Activated effector memory CD4-positive, alpha-beta T cell treated with Interleukin-2 at 50 U/mL for 16 hours (primary cell): Measurements from ENCODE around the gene GYG2.
"Not testable (repeated sequence)": the region's sequence is repeated elsewhere in the genome, so short reads cannot be mapped to it uniquely, and the experiment has no call there.

Experiments
- DNase-seq: peaks from one replicate; pipeline ENCODE4 v3.0.0-alpha.2; 2020

Gene GYG2

DNA sequence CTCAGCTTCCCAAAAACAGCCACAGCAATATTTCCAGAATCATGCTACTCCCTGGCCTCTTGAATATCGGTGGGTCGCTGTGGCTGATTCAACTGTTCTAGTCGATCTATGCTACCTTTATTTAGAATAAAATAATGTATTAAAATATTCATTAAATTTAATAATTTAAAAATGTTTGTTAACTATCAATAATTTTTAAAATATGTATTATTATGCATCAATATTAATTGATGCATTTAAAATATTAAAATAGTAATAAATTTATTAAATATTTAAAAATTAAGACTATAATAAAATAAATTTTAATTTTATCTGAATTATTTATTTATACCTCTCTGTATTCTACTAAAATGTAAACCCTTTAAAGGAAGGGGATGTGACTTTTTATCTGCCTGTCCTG lies 81.4 kb downstream of the GYG2 start:
- DNase-seq: no peak

DNA sequence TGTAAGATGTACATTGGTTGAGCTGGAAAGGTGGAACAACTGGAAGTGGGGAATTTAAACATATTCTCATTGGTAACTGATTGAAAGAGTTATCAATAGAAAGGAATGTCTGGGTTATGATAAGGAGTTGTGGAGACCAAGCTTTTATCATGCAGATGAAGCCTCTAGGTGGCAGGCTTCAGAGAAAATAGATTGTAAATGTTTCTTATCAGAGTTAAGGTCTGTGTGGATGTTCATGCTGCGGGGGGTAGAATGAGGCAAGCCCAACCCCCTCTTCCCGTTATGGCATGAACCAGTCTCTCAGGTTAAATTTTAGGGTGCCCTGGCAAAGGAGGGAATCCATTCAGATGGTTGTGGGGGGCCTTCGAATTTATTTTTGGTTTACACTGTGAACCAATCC lies 84.4 kb downstream of the GYG2 start:
- DNase-seq: no peak

DNA sequence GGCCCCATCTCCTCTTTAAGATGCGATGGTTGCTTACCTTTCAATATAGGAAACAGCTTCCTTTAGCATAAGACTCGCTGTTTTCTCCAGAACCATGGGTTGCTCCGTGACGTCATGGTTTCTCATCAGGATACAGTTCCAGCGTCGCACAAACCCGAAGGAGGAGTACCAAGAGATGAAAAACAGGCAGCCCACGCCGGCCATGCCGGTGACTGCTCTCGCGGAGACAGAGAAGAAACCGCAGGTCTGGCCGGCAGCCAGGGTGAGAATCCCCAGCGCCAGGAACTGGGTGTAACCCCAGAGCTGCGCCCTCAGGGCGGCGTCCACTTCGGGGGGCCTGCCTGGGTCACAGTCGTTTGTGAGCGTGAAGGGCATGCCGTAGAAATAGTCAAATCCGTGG lies 89.0 kb downstream of the GYG2 start:
- no peak for DNase-seq

GRCh38 chrX:2921193-2921592 lies 92.5 kb downstream of the GYG2 start:
- no peak for DNase-seq

GRCh38 chrX:2921750-2922149 lies 93.0 kb downstream of the GYG2 start:
- DNase-seq: no peak

GRCh38 chrX:2924151-2924550 lies 95.4 kb downstream of the GYG2 start:
- DNase-seq: no peak

- DNase-seq: not testable (repeated sequence)
Measured at GRCh38 chrX:2926255-2926654, 97.5 kb downstream of the GYG2 start.

- DNase-seq: no peak
Measured at GRCh38 chrX:2926664-2927275, 98.0 kb downstream of the GYG2 start.

GRCh38 chrX:2928191-2928582 lies 99.5 kb downstream of the GYG2 start:
- no peak for DNase-seq

DNA sequence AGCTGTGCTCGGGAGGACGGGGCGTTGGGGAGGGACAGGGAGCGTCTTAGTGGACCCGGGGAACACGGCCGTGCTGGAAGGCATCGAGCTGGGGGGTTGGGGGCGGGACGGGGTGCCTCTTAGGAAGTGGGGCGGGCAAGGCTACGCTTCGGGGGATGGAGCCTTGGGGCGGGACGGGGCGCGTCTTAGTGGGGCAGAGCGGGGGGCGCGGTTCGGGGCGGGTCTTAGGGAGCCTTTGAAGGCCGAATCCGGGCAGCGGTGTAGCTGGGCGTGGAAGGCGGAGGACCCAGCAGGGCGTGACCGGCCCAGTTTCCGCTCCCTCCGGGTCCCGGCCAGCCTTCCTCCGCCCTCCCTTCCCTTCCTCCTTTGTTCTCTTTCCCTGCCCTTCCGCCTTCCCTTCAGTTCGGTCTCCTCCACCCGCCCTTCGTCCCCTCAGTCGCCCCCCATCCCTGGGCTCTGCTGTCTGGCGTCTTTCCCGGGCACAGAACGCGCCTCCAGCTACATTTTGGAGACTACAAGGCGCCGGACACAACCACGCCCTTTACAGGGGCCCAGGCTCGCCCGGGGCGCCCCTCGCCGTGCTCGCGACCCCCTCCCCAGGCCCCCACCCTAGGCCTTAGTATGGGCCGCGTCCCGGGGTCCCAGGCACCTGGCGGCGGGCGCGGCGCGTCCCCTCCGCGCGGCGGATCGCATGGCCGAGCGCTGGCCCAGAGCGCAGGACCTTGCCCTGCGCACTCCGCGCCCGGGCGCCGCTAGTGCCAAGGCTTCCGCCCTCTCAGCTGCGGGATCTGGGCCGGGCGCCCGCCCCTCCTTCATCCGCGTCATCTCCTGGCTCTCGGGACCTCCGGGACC lies 100.1 kb downstream of the GYG2 start, which contains the start of gene ARSD:
Gene ARSD (minus strand): TSS at position 757 of the 852 bp plus-strand sequence. CDS start 64 bp downstream, at position 693.
- peak; percentile 24 for DNase-seq

DNA sequence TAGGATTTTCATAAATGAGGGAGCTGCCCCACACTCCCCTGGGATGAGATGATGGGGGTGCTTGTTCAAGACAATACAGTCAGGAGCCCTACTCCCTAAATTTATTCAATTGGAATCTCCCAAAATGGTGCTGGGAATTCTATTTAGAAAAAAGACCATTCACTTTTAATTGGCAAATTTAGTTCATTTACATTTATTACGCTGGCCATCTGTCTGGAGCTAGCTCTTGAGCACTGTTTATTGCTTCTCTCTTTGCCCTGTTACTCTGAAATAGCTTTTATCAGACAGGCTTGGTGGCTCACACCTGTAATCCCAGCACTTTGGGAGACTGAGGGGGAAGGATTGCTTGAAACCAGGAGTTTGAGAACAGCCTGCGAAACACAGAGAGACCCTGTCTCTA lies 102.4 kb downstream of the GYG2 start:
- no peak for DNase-seq

DNA sequence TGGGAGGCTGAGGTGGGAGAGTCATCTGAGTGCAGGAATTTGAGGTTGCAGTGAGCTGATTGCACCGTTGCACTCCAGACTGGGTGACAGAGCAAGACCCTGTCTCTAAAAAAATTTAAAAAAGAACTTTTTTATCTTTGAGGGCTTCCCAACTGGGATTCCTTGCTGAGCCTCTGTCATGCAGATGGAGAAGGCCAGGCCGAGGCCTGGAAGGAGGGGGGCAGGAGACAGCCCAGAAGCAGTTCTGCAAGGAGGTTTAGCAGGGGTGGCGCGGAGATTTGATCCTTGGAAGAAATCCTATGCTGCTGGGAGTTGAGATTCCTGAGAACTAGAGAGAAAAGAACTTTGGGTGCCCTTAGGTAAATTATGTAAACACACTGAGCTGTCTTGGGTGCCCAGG lies 102.9 kb downstream of the GYG2 start:
- DNase-seq: no peak
